ENCODE results near the gene FBF1. TPM values are rescaled to one million over a fixed set of nuclear protein-coding genes. Genes with fewer than 3 reads are reported as not detected.

FBF1 gene
- total RNA-seq, 1 experiment from 2014 or later, result 8.0 TPM

DNA sequence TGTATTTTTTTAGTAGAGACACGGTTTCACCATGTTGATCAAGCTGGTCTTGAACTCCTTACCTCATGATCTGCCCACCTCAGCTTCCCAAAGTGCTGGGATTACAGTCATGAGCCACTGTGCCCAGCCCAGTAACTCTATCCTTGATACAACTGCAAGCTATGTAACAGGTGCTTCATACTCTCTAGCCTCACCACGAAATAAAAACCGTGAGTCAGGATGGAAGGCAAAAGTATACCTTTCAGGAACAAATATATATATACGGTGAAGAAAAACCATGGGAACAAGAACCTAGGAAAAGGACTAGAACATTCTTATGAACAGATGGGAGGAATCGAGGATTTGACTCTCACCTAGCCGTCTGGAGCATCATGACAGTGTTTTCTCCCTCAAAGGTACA is 9.6 kb upstream of the FBF1 start:
- DNase-seq (ENCODE audit: low read depth), result no peak

GRCh38 chr17:75945211-75945610 is 4.4 kb upstream of the FBF1 start:
- no peak for DNase-seq (ENCODE audit: low read depth)

DNA sequence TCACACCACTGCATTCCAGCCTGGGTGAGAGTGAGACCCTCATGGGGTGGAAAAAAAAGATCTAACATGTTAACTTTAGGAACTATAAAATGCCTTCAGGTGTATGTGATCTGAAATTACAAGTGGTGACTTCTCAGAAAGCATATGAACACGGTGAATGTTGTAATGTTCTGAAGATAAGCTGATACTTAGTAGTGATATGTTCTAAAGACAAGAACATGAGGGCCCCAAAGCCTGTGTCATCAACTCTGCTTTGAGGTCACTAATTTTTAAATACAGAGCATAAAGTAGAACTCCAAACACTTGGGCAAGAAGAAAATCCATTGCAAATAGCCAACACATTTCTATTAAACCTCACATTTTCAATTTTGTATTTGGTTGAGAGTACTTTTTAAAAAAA is 2.6 kb upstream of the FBF1 start:
- no peak for DNase-seq (ENCODE audit: low read depth)

DNA sequence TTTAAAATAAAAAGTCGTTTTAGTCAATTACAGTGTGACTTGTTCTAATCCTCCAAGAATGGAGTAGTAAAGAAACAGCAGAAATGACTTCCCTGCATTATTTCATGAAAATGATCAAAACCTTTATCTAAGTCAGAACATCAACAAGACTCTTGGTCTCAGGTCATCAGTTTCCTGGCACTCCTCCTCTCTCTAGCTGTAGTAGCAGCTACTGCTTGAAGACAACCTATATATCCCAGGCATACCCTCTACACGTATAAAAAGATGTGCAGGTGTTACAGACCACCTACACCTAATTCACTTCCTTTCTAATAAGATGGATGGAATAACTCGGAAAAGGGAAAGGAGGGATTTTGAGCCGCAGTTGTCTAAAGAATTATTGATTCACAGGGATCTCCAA is 1.6 kb upstream of the FBF1 start:
- no peak for DNase-seq (ENCODE audit: low read depth)

- no peak for DNase-seq (ENCODE audit: low read depth)
Observed at GRCh38 chr17:75941442-75941819, 589 bp upstream of the FBF1 start.

DNA sequence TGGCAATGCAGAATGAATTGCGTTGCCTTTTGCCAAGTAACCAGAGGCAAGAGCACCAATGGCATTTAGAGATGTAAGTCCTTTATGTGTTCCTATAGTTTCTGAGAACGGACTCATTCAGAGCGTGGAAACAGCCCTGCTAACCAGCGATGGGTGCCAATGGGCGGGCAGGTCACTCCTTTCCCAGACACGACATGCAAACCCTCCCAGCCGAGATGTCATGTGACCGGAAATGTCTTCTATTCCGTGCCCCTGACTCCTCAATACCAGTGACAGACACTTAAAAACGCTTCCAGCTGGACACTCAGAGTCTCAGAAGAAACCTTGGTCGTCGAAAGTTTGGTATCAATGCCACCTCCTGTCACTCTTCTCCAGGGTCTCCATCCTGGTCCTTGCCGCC is 3.2 kb downstream of the FBF1 start:
- DNase-seq (ENCODE audit: low read depth), result no peak

GRCh38 chr17:75933808-75934207 is 7.0 kb downstream of the FBF1 start:
- no peak for DNase-seq (ENCODE audit: low read depth)

DNA sequence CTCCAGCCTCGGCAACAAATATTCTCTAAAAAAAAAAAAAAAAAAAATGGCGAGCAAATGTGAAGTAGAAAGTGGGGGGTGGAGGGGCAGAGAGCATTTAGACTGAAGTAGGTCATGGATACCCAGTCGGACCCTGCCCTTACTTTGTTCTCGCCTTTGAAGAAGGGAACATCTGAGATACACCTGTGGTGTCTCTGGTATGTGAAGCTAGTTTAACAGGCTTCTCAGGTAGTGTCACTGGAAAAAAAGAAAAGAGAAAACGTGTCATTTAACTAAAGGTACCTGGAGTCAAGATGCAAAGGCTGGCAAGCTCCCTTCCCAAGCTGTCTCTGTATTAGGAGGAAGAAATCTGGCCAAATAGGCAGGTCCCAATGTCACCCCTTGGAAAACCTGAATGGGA is 8.0 kb downstream of the FBF1 start:
- no peak for DNase-seq (ENCODE audit: low read depth)

DNA sequence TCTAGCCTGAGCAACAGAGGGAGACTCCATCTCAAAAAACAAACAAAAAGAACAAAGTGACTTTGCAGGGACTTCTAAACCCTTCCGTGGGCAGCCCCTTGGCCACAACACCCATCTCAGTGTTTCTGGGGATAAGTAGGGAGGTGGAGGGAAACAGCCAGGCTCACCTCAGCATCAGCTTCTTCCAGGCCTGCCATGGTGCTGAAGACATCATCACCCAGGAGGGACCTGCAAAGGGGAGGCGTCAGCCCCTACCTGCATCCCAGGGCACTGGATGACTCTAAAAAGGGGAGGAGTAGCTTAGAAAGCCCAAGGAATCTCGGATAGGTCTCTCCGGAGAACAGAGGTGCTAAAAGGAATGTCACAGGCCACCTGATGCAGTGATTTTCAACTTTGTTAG is 9.8 kb downstream of the FBF1 start:
- no peak for DNase-seq (ENCODE audit: low read depth)

DNA sequence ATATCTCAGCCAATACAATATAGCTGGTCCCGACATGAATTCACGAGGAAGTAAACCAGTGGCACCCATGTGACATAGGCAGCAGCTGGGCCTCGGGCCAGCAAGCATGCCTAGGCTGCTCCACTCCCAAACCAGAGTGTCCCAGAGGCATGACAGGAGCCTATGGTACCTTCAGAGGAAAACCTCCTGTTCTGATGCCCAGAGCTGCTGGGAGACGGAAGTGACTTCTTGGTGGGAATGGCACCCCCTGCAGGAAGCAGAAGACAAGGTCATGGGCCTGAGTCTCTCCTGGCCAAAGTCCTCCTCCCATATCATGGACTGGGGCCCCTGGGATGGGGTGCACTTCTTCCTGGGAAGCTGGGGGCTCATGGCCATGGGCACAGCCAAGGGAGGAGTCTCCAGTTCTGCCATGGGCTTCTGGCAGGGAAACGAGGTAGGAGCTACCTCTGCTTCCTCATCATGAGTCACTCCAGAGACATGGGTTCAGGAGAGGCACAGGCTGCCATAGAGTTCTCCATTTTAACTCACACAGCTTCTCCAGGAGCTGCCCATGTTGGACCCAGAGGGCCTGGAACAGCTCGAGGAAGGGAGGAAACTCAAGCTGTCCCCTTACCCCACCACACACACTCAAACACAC is 13.4 kb downstream of the FBF1 start:
- no peak for DNase-seq (ENCODE audit: low read depth)

- no peak for DNase-seq (ENCODE audit: low read depth)
Observed at GRCh38 chr17:75926456-75926855, 14.4 kb downstream of the FBF1 start.

DNA sequence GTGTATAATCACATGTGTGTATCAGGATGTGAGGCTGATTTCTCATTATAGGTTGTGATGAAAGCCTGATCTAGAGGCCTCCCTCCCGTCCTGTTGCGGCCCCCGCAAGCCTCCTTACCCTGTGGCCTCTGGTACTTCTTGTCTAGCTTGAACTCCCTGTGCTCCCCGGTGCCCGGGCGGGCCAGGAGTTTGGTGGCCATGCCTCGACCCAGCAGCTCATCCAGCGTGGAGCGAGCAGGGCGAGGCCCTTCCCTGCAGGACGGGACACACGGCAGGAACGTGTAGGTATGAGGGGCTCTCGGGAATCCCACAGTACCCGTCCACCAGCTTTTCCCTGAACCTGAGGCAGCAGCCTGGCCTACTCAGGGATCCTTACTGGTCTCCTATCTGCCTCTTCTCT is 14.9 kb downstream of the FBF1 start:
- DNase-seq (ENCODE audit: low read depth), result no peak

GRCh38 chr17:75925103-75925502 is 15.7 kb downstream of the FBF1 start:
- no peak for DNase-seq (ENCODE audit: low read depth)

GRCh38 chr17:75922963-75923874 is 17.6 kb downstream of the FBF1 start:
- DNase-seq (ENCODE audit: low read depth), result no peak

GRCh38 chr17:75922173-75922961 is 18.5 kb downstream of the FBF1 start:
- DNase-seq (ENCODE audit: low read depth), result no peak

GRCh38 chr17:75921596-75921995 is 19.2 kb downstream of the FBF1 start:
- no peak for DNase-seq (ENCODE audit: low read depth)

DNA sequence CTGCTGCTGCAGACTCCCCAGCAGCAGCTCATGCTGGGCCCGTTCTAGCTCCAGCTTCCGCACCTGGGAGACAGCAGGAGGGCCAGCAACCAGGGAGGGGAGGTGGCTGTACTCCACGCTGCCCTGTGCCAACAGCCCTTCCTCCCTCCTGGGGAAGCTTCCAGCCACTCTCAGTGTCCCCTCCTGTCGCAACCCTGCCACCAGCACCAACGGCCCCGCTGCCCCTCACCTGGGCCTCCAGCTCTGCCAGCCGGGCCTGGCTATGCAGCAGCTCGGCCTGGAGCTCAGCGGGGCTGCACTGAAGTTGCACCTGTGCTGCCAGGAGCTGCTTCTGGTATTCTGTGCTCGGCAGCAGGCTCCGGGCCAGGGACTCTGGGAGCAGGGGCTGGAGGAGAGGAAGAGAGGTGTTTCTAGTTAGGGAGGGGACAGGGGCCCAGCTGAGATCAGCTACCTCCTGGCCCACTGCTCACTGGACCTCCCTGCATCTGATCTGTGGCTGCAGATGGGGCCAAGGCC is 20.7 kb downstream of the FBF1 start:
- DNase-seq (ENCODE audit: low read depth), result no peak

DNA sequence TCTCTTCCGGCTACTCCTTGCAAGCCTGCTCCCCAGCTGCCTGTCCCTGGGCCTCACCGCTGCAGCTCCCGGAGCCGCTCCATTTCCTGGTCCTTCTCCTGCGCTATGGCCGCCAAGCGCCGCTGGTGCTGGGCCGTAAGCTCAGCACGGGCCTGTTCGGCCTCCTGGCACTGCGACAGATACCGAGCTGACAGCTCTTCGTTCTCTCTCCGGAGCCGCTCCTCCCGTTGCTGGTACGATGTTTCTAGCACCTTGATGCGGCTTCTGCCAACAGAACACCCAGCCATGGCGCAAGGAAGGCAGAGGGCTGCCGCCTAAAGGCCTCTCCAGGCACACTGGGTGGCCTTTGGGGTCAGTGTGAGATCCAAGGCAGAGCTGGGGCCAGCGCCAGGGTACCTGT is 21.2 kb downstream of the FBF1 start:
- no peak for DNase-seq (ENCODE audit: low read depth)

- DNase-seq (ENCODE audit: low read depth), result no peak
Observed at GRCh38 chr17:75917917-75918445, 22.9 kb downstream of the FBF1 start.

- no peak for DNase-seq (ENCODE audit: low read depth)
Observed at GRCh38 chr17:75917141-75917916, 23.5 kb downstream of the FBF1 start.

- DNase-seq (ENCODE audit: low read depth), result no peak
Observed at GRCh38 chr17:75915268-75915667, 25.6 kb downstream of the FBF1 start.

Data from Daoy (cell line).